Measurements from ENCODE around the gene APP. TPM values are rescaled to one million over a fixed set of nuclear protein-coding genes. Genes with fewer than 3 reads are reported as not detected.

Gene APP
- total RNA-seq, 2 experiments from 2014 or later: 18.8 to 19.4 TPM

GRCh38 chr21:25881524-25882376 is 288.8 kb downstream of the APP start:
- POLR2A ChIA-PET: no interaction called here
- Mint-ChIP-seq H3K27me3 (no peaks in the 10 kb centered on the region), H3K4me1 (no peaks in the 10 kb centered on the region), H3K4me3 (no peak overlapping the region), H3K27ac (no peak overlapping the region), H3K9me3 (no peaks in the 10 kb centered on the region), H3K36me3 (no peaks in the 10 kb centered on the region)
- DNase-seq (peak; percentile 66), ATAC-seq (ENCODE audit: low read depth) (peak; percentile 50)

GRCh38 chr21:25879203-25879602 is 291.4 kb downstream of the APP start:
- Mint-ChIP-seq H3K4me3 (no peak overlapping the region), H3K36me3 (no peaks in the 10 kb centered on the region)

GRCh38 chr21:25878344-25878743 is 292.2 kb downstream of the APP start:
- H3K4me1 Mint-ChIP-seq: no peaks in the 10 kb centered on the region
- DNase-seq (no peak), ATAC-seq (ENCODE audit: low read depth) (no peak)
- H3K36me3 Mint-ChIP-seq: no peaks in the 10 kb centered on the region
- H3K27ac Mint-ChIP-seq: no peak overlapping the region
- no peak overlapping the region for H3K4me3 Mint-ChIP-seq
- POLR2A ChIA-PET: no interaction called here
- H3K9me3 Mint-ChIP-seq: no peaks in the 10 kb centered on the region
- no peaks in the 10 kb centered on the region for H3K27me3 Mint-ChIP-seq

More at GRCh38 chr21:25879203-25879602, 291.4 kb downstream of the APP start:
- Mint-ChIP-seq H3K27ac (no peak overlapping the region), H3K9me3 (no peaks in the 10 kb centered on the region), H3K4me1 (no peaks in the 10 kb centered on the region), H3K27me3 (no peaks in the 10 kb centered on the region)
- no peak for DNase-seq
- POLR2A ChIA-PET: no interaction called here
- ATAC-seq (ENCODE audit: low read depth): no peak

- Mint-ChIP-seq H3K4me3 (no peak overlapping the region), H3K4me1 (peaks cover 1% of the 10 kb centered on the region), H3K36me3 (no peaks in the 10 kb centered on the region), H3K9me3 (peaks cover 4% of the 10 kb centered on the region), H3K27me3 (peaks cover 3% of the 10 kb centered on the region), H3K27ac (no peak overlapping the region)
- DNase-seq (no peak), ATAC-seq (ENCODE audit: low read depth) (no peak)
- POLR2A ChIA-PET: no interaction called here
Measured at GRCh38 chr21:25872271-25872670, 298.3 kb downstream of the APP start.

- POLR2A ChIA-PET: no interaction called here
- H3K4me1 Mint-ChIP-seq: peaks cover 1% of the 10 kb centered on the region
- no peak overlapping the region for H3K27ac Mint-ChIP-seq
- no peak for ATAC-seq (ENCODE audit: low read depth)
- no peak for DNase-seq
- H3K4me3 Mint-ChIP-seq: no peak overlapping the region
- H3K27me3 Mint-ChIP-seq: peaks cover 3% of the 10 kb centered on the region
- H3K9me3 Mint-ChIP-seq: peaks cover 4% of the 10 kb centered on the region
- no peaks in the 10 kb centered on the region for H3K36me3 Mint-ChIP-seq
Measured at GRCh38 chr21:25871566-25871965, 299.0 kb downstream of the APP start.

- no peak overlapping the region for H3K4me3 Mint-ChIP-seq
- H3K27me3 Mint-ChIP-seq: peaks cover 3% of the 10 kb centered on the region
- H3K36me3 Mint-ChIP-seq: no peaks in the 10 kb centered on the region
- H3K9me3 Mint-ChIP-seq: peaks cover 4% of the 10 kb centered on the region
- H3K4me1 Mint-ChIP-seq: peaks cover 3% of the 10 kb centered on the region
- DNase-seq: no peak
- ATAC-seq (ENCODE audit: low read depth): no peak
- H3K27ac Mint-ChIP-seq: no peak overlapping the region
- POLR2A ChIA-PET: no interaction called here
Measured at GRCh38 chr21:25870084-25870483, 300.5 kb downstream of the APP start.

GRCh38 chr21:25867061-25867460 is 303.5 kb downstream of the APP start:
- no peaks in the 10 kb centered on the region for H3K36me3 Mint-ChIP-seq

GRCh38 chr21:25863747-25864146 is 306.8 kb downstream of the APP start:
- Mint-ChIP-seq H3K27ac (no peak overlapping the region), H3K4me3 (no peak overlapping the region), H3K4me1 (peaks cover 4% of the 10 kb centered on the region), H3K9me3 (no peaks in the 10 kb centered on the region), H3K36me3 (no peaks in the 10 kb centered on the region), H3K27me3 (peaks cover 13% of the 10 kb centered on the region)
- POLR2A ChIA-PET: no interaction called here
- ATAC-seq (ENCODE audit: low read depth) (no peak), DNase-seq (no peak)

More at GRCh38 chr21:25867061-25867460, 303.5 kb downstream of the APP start:
- no peak for DNase-seq
- Mint-ChIP-seq H3K9me3 (peaks cover 4% of the 10 kb centered on the region), H3K27me3 (peaks cover 7% of the 10 kb centered on the region), H3K4me3 (no peak overlapping the region), H3K27ac (no peak overlapping the region), H3K4me1 (peaks cover 5% of the 10 kb centered on the region)
- POLR2A ChIA-PET: no interaction called here
- no peak for ATAC-seq (ENCODE audit: low read depth)

GRCh38 chr21:25863031-25863430 is 307.5 kb downstream of the APP start:
- Mint-ChIP-seq H3K4me3 (no peak overlapping the region), H3K27ac (no peak overlapping the region), H3K4me1 (peaks cover 4% of the 10 kb centered on the region), H3K9me3 (no peaks in the 10 kb centered on the region), H3K27me3 (peaks cover 17% of the 10 kb centered on the region), H3K36me3 (no peaks in the 10 kb centered on the region)
- no peak for DNase-seq
- POLR2A ChIA-PET: no interaction called here
- ATAC-seq (ENCODE audit: low read depth): no peak

GRCh38 chr21:25862596-25862995 is 308.0 kb downstream of the APP start:
- H3K9me3 Mint-ChIP-seq: no peaks in the 10 kb centered on the region
- POLR2A ChIA-PET: no interaction called here

GRCh38 chr21:25862112-25862511 is 308.5 kb downstream of the APP start:
- H3K4me1 Mint-ChIP-seq: peaks cover 4% of the 10 kb centered on the region
- H3K27me3 Mint-ChIP-seq: peaks cover 14% of the 10 kb centered on the region
- no peaks in the 10 kb centered on the region for H3K36me3 Mint-ChIP-seq
- DNase-seq: no peak
- POLR2A ChIA-PET: no interaction called here
- no peak overlapping the region for H3K27ac Mint-ChIP-seq
- no peak overlapping the region for H3K4me3 Mint-ChIP-seq
- no peaks in the 10 kb centered on the region for H3K9me3 Mint-ChIP-seq
- ATAC-seq (ENCODE audit: low read depth): no peak

More at GRCh38 chr21:25862596-25862995, 308.0 kb downstream of the APP start:
- ATAC-seq (ENCODE audit: low read depth) (peak; percentile 39), DNase-seq (no peak)
- H3K4me3 Mint-ChIP-seq: no peak overlapping the region
- peaks cover 18% of the 10 kb centered on the region for H3K27me3 Mint-ChIP-seq
- H3K4me1 Mint-ChIP-seq: peaks cover 4% of the 10 kb centered on the region
- H3K27ac Mint-ChIP-seq: no peak overlapping the region
- no peaks in the 10 kb centered on the region for H3K36me3 Mint-ChIP-seq

- Mint-ChIP-seq H3K4me3 (no peak overlapping the region), H3K27ac (no peak overlapping the region), H3K36me3 (no peaks in the 10 kb centered on the region), H3K4me1 (peaks cover 2% of the 10 kb centered on the region), H3K9me3 (no peaks in the 10 kb centered on the region), H3K27me3 (peaks cover 14% of the 10 kb centered on the region)
- POLR2A ChIA-PET: no interaction called here
- ATAC-seq (ENCODE audit: low read depth) (no peak), DNase-seq (no peak)
Measured at GRCh38 chr21:25859235-25859929, 311.2 kb downstream of the APP start.

GRCh38 chr21:25858325-25858724 is 312.2 kb downstream of the APP start:
- no peaks in the 10 kb centered on the region for H3K36me3 Mint-ChIP-seq

More at GRCh38 chr21:25858325-25858724, 312.2 kb downstream of the APP start:
- no peak for DNase-seq
- Mint-ChIP-seq H3K27ac (no peak overlapping the region), H3K4me3 (no peak overlapping the region), H3K9me3 (no peaks in the 10 kb centered on the region), H3K27me3 (peaks cover 11% of the 10 kb centered on the region), H3K4me1 (peaks cover 2% of the 10 kb centered on the region)
- POLR2A ChIA-PET: no interaction called here
- no peak for ATAC-seq (ENCODE audit: low read depth)

All from activated naive CD8-positive, alpha-beta T cell treated with anti-CD3 and anti-CD28 coated beads, Interleukin-2, amount 10 ng/mL, durations not matched to agents 7 days and 5 days (primary cell).